Measurements from ENCODE around the gene LSR. TPM values are rescaled to one million over a fixed set of nuclear protein-coding genes. Genes with fewer than 3 reads are reported as not detected.
A peak's percentile ranks its signal among the peaks of the same experiment; 100 is the strongest.

The LSR gene
- total RNA-seq, 2 donors from 2014 or later: 10.3 to 41.0 TPM

GRCh38 chr19:35309481-35310279 lies 60.9 kb downstream of the LSR start:
- Mint-ChIP-seq H3K9me3 (no peaks in the 10 kb centered on the region), H3K36me3 (no peaks in the 10 kb centered on the region)
- ATAC-seq: no peak

GRCh38 chr19:35310331-35310730 lies 61.5 kb downstream of the LSR start:
- Mint-ChIP-seq H3K27ac (no peak overlapping the region), H3K9me3 (no peaks in the 10 kb centered on the region), H3K36me3 (no peaks in the 10 kb centered on the region)
- DNase-seq (ENCODE audit: low spot score in 2 of 2) (no peak), ATAC-seq (peak in 1 of 2 donors; percentile 62)

More at GRCh38 chr19:35309481-35310279, 60.9 kb downstream of the LSR start:
- no peak for DNase-seq (ENCODE audit: low spot score in 2 of 2)
- no peak overlapping the region for H3K27ac Mint-ChIP-seq

GRCh38 chr19:35310811-35311465 lies 62.1 kb downstream of the LSR start:
- peak overlapping the region; percentile 33 to 77 for H3K27ac Mint-ChIP-seq
- no peaks in the 10 kb centered on the region for H3K9me3 Mint-ChIP-seq
- ATAC-seq: no peak
- DNase-seq (ENCODE audit: low spot score in 2 of 2): no peak
- H3K36me3 Mint-ChIP-seq: no peaks in the 10 kb centered on the region

GRCh38 chr19:35311901-35312665 lies 63.3 kb downstream of the LSR start:
- Mint-ChIP-seq H3K36me3 (no peaks in the 10 kb centered on the region), H3K9me3 (no peaks in the 10 kb centered on the region)

GRCh38 chr19:35313587-35313986 lies 64.8 kb downstream of the LSR start:
- Mint-ChIP-seq H3K9me3 (no peaks in the 10 kb centered on the region), H3K27ac (no peak overlapping the region), H3K36me3 (no peaks in the 10 kb centered on the region)
- no peak for DNase-seq (ENCODE audit: low spot score in 2 of 2)
- ATAC-seq: no peak

More at GRCh38 chr19:35311901-35312665, 63.3 kb downstream of the LSR start:
- peak overlapping the region in 1 of 2 donors; percentile 33 for H3K27ac Mint-ChIP-seq
- DNase-seq (ENCODE audit: low spot score in 2 of 2) (no peak), ATAC-seq (no peak)

GRCh38 chr19:35314031-35314430 lies 65.2 kb downstream of the LSR start:
- Mint-ChIP-seq H3K27ac (no peak overlapping the region), H3K36me3 (no peaks in the 10 kb centered on the region), H3K9me3 (no peaks in the 10 kb centered on the region)
- no peak for DNase-seq (ENCODE audit: low spot score in 2 of 2)
- ATAC-seq: no peak

GRCh38 chr19:35314858-35315470 lies 66.2 kb downstream of the LSR start:
- DNase-seq (ENCODE audit: low spot score in 2 of 2) (no peak), ATAC-seq (no peak)
- Mint-ChIP-seq H3K27ac (no peak overlapping the region), H3K36me3 (no peaks in the 10 kb centered on the region), H3K9me3 (no peaks in the 10 kb centered on the region)

- Mint-ChIP-seq H3K9me3 (no peaks in the 10 kb centered on the region), H3K36me3 (no peaks in the 10 kb centered on the region), H3K27ac (no peak overlapping the region)
- DNase-seq (ENCODE audit: low spot score in 2 of 2): no peak
- no peak for ATAC-seq
Measured at GRCh38 chr19:35315883-35316282, 67.1 kb downstream of the LSR start.

GRCh38 chr19:35316560-35316959 lies 67.8 kb downstream of the LSR start:
- no peak for DNase-seq (ENCODE audit: low spot score in 2 of 2)
- ATAC-seq: no peak
- Mint-ChIP-seq H3K9me3 (no peaks in the 10 kb centered on the region), H3K36me3 (no peaks in the 10 kb centered on the region), H3K27ac (no peak overlapping the region)

Other genes with a start within 250 kb of the LSR start
- gene GRAMD1A, start 248.7 kb upstream of the LSR start, total RNA-seq: 100 to 1,000 TPM; 158 to 160 TPM
- 1 to 10 TPM; 1.5 to 1.7 TPM for gene SCN1B, start 218.5 kb upstream of the LSR start, total RNA-seq
- gene HPN, start 207.3 kb upstream of the LSR start, total RNA-seq: not detected
- not detected for gene FXYD3, start 133.2 kb upstream of the LSR start, total RNA-seq
- 1 to 10 TPM; 1.5 to 2.7 TPM for gene LGI4, start 113.9 kb upstream of the LSR start, total RNA-seq
- gene FXYD1, start 110.2 kb upstream of the LSR start, total RNA-seq: 1 to 10 TPM; 1.4 to 2.1 TPM
- gene FXYD7, start 105.7 kb upstream of the LSR start, total RNA-seq: 1 to 10 TPM in 1 of 2 donors, under 1 TPM in 1; 0.82 to 1.8 TPM
- gene FXYD5, start 94.3 kb upstream of the LSR start, total RNA-seq: 100 to 1,000 TPM; 279 to 283 TPM
- not detected for gene FAM187B, start 20.3 kb upstream of the LSR start, total RNA-seq
- 100 to 1,000 TPM; 146 to 150 TPM for gene USF2, start 20.0 kb downstream of the LSR start, total RNA-seq
- 1 to 10 TPM in 1 of 2 donors, under 1 TPM in 1; 0.61 to 1.7 TPM for gene HAMP, start 33.5 kb downstream of the LSR start, total RNA-seq
- 1 to 10 TPM in 1 of 2 donors, under 1 TPM in 1; 0.61 to 1.7 TPM for gene MAG, start 43.2 kb downstream of the LSR start, total RNA-seq
- gene CD22, start 80.2 kb downstream of the LSR start, total RNA-seq: 10 to 100 TPM in 1 of 2 donors, 1 to 10 TPM in 1; 7.0 to 48.2 TPM
- gene FFAR1, start 98.9 kb downstream of the LSR start, total RNA-seq: 1 to 10 TPM in 1 of 2 donors, under 1 TPM in 1; 0.23 to 1.5 TPM
- gene FFAR3, start 109.5 kb downstream of the LSR start, total RNA-seq: 1 to 10 TPM; 1.4 to 5.1 TPM
- gene GPR42, start 122.1 kb downstream of the LSR start, total RNA-seq: 1 to 10 TPM in 1 of 2 donors, under 1 TPM in 1; 0.50 to 1.8 TPM
- not detected for gene FFAR2, start 199.3 kb downstream of the LSR start, total RNA-seq
- gene KRTDAP, start 241.5 kb downstream of the LSR start, total RNA-seq: not detected

Data from activated naive CD4-positive, alpha-beta T cell treated with anti-CD3 and anti-CD28 coated beads, Interleukin-2, amount 50 U/mL, for 72 hours (primary cell).